HCT116 (cell line): ENCODE measurements around the gene TMC1. TPM values are rescaled to one million over a fixed set of nuclear protein-coding genes. Genes with fewer than 3 reads are reported as not detected.

Source experiments
- ATAC-seq: fragments of 200-7000 bp; cut with Tn5 transposase; 2 replicates; pipeline ENCODE4 v1.9.1; 2020; ENCODE audit warnings: mild to moderate bottlenecking, moderate library complexity
- BruUV-seq: library from RNA; stranded (reverse); fragments of 400-500 nt; replicated peaks from 2 replicates; lab custom pipeline; 2021; lab: Mats Ljungman, UMichigan
- CTCF ChIA-PET: fragments of 300-600 bp; sonication (Branson Sonifier 250); formaldehyde crosslinking; loops from one replicate; lab custom pipeline; 2021; ENCODE audit warnings: antibody characterized with exemption; lab: Charles Lee
- POLR2A ChIA-PET: fragments of 300-600, 350-600 bp; sonication (Branson Sonifier 250); formaldehyde crosslinking; loops from one replicate; lab custom pipeline; 2021; ENCODE audit warnings: antibody characterized with exemption; lab: Charles Lee
- RAD21 ChIA-PET, 2 experiments: fragments of 300-600 bp; sonication (Branson Sonifier 250); formaldehyde crosslinking; loops; one replicate each; lab custom pipeline; 2023; ENCODE audit warnings: low total read pairs in 2 of 2; ENCODE audit not compliant: uncharacterized antibody in 2 of 2, unreplicated experiment in 2 of 2, low non-redundant PET in 1 of 2; lab: Charles Lee
- DNase-seq: peaks from one replicate; pipeline ENCODE4 v3.0.0-alpha.2; 2010; ENCODE audit warnings: low read depth, low spot score
- H2AFZ ChIP-seq: fragments of 200-600 bp; shearing (Covaris generic), sonication (generic); 2 replicates; pipeline ENCODE4 v1.6.1; 2017; ENCODE audit warnings: low read depth, mixed run types, mixed read lengths, antibody characterized with exemption, low read length; ENCODE audit not compliant: poor library complexity, severe bottlenecking
- H3K27ac ChIP-seq: 2 replicates; pipeline ENCODE4 v1.5.1; 2012; ENCODE audit warnings: low read depth, low read length
- H3K27me3 ChIP-seq: fragments of 200-600 bp; sonication (generic); 2 replicates; pipeline ENCODE4 v1.6.1; 2016; ENCODE audit warnings: mixed run types, low read length, mixed read lengths; ENCODE audit not compliant: insufficient read depth
- H3K36me3 ChIP-seq, 2 experiments: fragments of 200-500 bp in 1 of 2; fragments of 200-600 bp in 1 of 2; sonication (Bioruptor generic) in 1 of 2; sonication (generic) in 1 of 2; 2 replicates each; pipeline versions ENCODE4 v1.5.1 to v1.6.1; 2014 to 2016; ENCODE audit warnings: low read length in 2 of 2, inconsistent platforms in 1 of 2, mixed read lengths in 1 of 2, mixed run types in 1 of 2; ENCODE audit not compliant: insufficient read depth in 2 of 2, control insufficient read depth in 1 of 2
- H3K4me1 ChIP-seq, 2 experiments: fragments of 200-600 bp in 1 of 2; sonication (generic) in 1 of 2; 2 replicates each; pipeline versions ENCODE4 v1.5.1 to v1.6.1; 2012 to 2017; ENCODE audit warnings: low read length in 2 of 2, inconsistent platforms in 1 of 2, mild to moderate bottlenecking in 1 of 2, mixed read lengths in 1 of 2, mixed run types in 1 of 2, moderate library complexity in 1 of 2; ENCODE audit not compliant: insufficient read depth in 2 of 2, control insufficient read depth in 1 of 2
- H3K4me2 ChIP-seq: fragments of 200-600 bp; sonication (generic); 2 replicates; pipeline ENCODE4 v1.6.1; 2017; ENCODE audit warnings: mixed run types, low read length, mixed read lengths
- H3K4me3 ChIP-seq, 2 experiments: fragments of 200-600 bp in 1 of 2; sonication (generic) in 1 of 2; replicated peaks in 1 of 2; 2 replicates each; pipeline ENCODE4 v1.5.1; 2011 to 2016; ENCODE audit warnings: low read length in 2 of 2, control low read depth in 1 of 2, low read depth in 1 of 2, mild to moderate bottlenecking in 1 of 2, mixed read lengths in 1 of 2, mixed run types in 1 of 2
- H3K79me2 ChIP-seq: fragments of 200-600 bp; sonication (generic); 2 replicates; pipeline ENCODE4 v1.6.1; 2017; ENCODE audit warnings: mild to moderate bottlenecking, mixed run types, low read length, moderate library complexity, mixed read lengths; ENCODE audit not compliant: insufficient read depth
- H3K9ac ChIP-seq: fragments of 200-600 bp; sonication (generic); 2 replicates; pipeline ENCODE4 v1.6.1; 2016; ENCODE audit warnings: low read length, mixed read lengths
- H3K9me2 ChIP-seq: fragments of 200-600 bp; sonication (generic), shearing (Covaris generic); 2 replicates; pipeline ENCODE4 v1.6.1; 2017; ENCODE audit warnings: mixed run types, mild to moderate bottlenecking, moderate library complexity; ENCODE audit not compliant: insufficient read depth
- H3K9me3 ChIP-seq, 2 experiments: fragments of 200-500 bp in 1 of 2; fragments of 200-600 bp in 1 of 2; sonication (Bioruptor generic) in 1 of 2; sonication (generic) in 1 of 2; 2 replicates each; pipeline ENCODE4 v1.6.1; 2014 to 2017; ENCODE audit warnings: low read length in 2 of 2, mixed read lengths in 2 of 2, inconsistent platforms in 1 of 2, low read depth in 1 of 2, mild to moderate bottlenecking in 1 of 2, mixed run types in 1 of 2, moderate library complexity in 1 of 2; ENCODE audit not compliant: control insufficient read depth in 1 of 2, insufficient read depth in 1 of 2
- H4K20me1 ChIP-seq: fragments of 200-600 bp; sonication (generic), shearing (Covaris generic); 2 replicates; pipeline ENCODE4 v1.6.1; 2017; ENCODE audit warnings: mixed run types, mild to moderate bottlenecking, moderate library complexity; ENCODE audit not compliant: insufficient read depth
- CBX3 ChIP-seq: IDR thresholded peaks from 2 replicates; pipeline ENCODE4 v1.6.1; 2012; ENCODE audit warnings: low read depth
- CEBPB ChIP-seq: IDR thresholded peaks from 2 replicates; pipeline ENCODE4 v1.6.1; 2012; ENCODE audit warnings: low read depth
- EGR1 ChIP-seq: IDR thresholded peaks from 2 replicates; pipeline ENCODE4 v1.6.1; 2012; ENCODE audit warnings: low read depth
- EZH2phosphoT487 ChIP-seq: fragments of 200-600 bp; IDR thresholded peaks from 2 replicates; pipeline ENCODE4 v1.6.1; 2018; ENCODE audit warnings: antibody characterized with exemption, borderline replicate concordance
- FOSL1 ChIP-seq: IDR thresholded peaks from 2 replicates; pipeline ENCODE4 v1.6.1; 2012; ENCODE audit warnings: low read depth
- JUND ChIP-seq: IDR thresholded peaks from 2 replicates; pipeline ENCODE4 v1.6.1; 2012
- POLR2A ChIP-seq: IDR thresholded peaks from 2 replicates; pipeline ENCODE4 v1.7.0; 2011; ENCODE audit warnings: borderline replicate concordance; ENCODE audit not compliant: insufficient read depth, insufficient read length; ENCODE audit errors: extremely low read depth
- POLR2AphosphoS5 ChIP-seq: IDR thresholded peaks from 2 replicates; pipeline ENCODE4 v1.6.1; 2011; ENCODE audit warnings: mild to moderate bottlenecking, low read depth, low read length, moderate library complexity
- RAD21 ChIP-seq: IDR thresholded peaks from 2 replicates; pipeline ENCODE4 v1.6.1; 2012; ENCODE audit warnings: low read depth, mild to moderate bottlenecking
- SIN3A ChIP-seq: IDR thresholded peaks from 2 replicates; pipeline ENCODE4 v1.6.1; 2012; ENCODE audit warnings: low read depth
- SP1 ChIP-seq: IDR thresholded peaks from 2 replicates; pipeline ENCODE4 v1.6.1; 2012; ENCODE audit warnings: low read depth
- SRF ChIP-seq: IDR thresholded peaks from 2 replicates; pipeline ENCODE4 v1.6.1; 2012; ENCODE audit warnings: low read depth
- TCF7L2 ChIP-seq: IDR thresholded peaks from 2 replicates; pipeline ENCODE4 v1.7.0; 2011; ENCODE audit warnings: borderline replicate concordance, inconsistent platforms; ENCODE audit not compliant: insufficient read depth, insufficient read length; ENCODE audit errors: extremely low read depth
- ZBTB33 ChIP-seq: IDR thresholded peaks from 2 replicates; pipeline ENCODE4 v1.6.1; 2011; ENCODE audit warnings: mild to moderate bottlenecking, low read length, moderate library complexity; ENCODE audit not compliant: insufficient replicate concordance; ENCODE audit errors: extremely low read depth
- ZFX ChIP-seq: fragments of 450-650 bp; IDR thresholded peaks from 2 replicates; pipeline ENCODE4 v1.6.1; 2017
- ZNF274 ChIP-seq: fragments of 200-500 bp; sonication (Bioruptor generic); IDR thresholded peaks from 2 replicates; pipeline ENCODE4 v1.6.1; 2014; ENCODE audit warnings: mild to moderate bottlenecking, low read depth, low read length, inconsistent platforms
- intact Hi-C: fragments of 100-400 bp; cut with micrococcal nuclease; formaldehyde crosslinking; loops from 2 replicates; pipeline ENCODE4 v1.10.0; 2022
- total RNA-seq: library from RNA; stranded (reverse); gene quantifications from one replicate; pipeline ENCODE4 v1.2.1, GENCODE V29; 2021; ENCODE audit not compliant: unreplicated experiment
- TF ChIP-seq, protein P1 (sequence below): IDR thresholded peaks from 2 replicates; pipeline ENCODE4 v1.6.1; 2012
- TF ChIP-seq, protein P2 (sequence below): IDR thresholded peaks from 2 replicates; pipeline ENCODE4 v1.6.1; 2012; ENCODE audit warnings: low read depth
- TF ChIP-seq, protein P3 (sequence below), 3 experiments: fragments of 200-600 bp in 1 of 3; sonication (generic) in 1 of 3; IDR thresholded peaks in 2 of 3; conservative IDR thresholded peaks in 1 of 3; 2 replicates each; pipeline ENCODE4 v1.5.1; 2012 to 2017; ENCODE audit warnings: low read depth in 2 of 3, low read length in 2 of 3, antibody characterized with exemption in 1 of 3, borderline replicate concordance in 1 of 3, control low read depth in 1 of 3, mild to moderate bottlenecking in 1 of 3, mixed read lengths in 1 of 3, mixed run types in 1 of 3, moderate library complexity in 1 of 3; ENCODE audit not compliant: insufficient read depth in 1 of 3

TMC1 gene
- total RNA-seq, 1 experiment from 2014 or later = 0.57 TPM

DNA sequence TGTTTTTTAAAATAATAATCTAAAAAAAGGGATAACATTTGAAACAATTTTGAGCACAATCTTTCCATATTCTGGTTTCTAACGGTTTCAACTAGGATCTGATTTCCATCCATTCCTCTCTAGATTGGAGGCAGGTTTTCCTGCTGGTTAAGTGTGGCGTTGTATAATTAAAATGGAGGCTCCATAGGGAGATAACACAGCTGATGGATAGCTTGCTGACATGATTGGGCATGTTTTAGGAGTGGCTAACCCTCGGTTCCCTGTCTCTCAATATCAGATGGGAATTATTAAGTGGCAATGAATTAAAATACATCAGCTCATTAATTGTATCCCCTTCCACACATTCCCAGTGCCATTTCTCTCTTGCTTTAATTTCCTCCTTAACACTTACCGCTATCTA lies 222.4 kb downstream of the TMC1 start:
- Histone ChIP-seq H3K36me3 (no peaks in the 10 kb centered on the region), H3K9me3 (no peaks in the 10 kb centered on the region), H3K9me2 (no peaks in the 10 kb centered on the region), H3K4me1 (no peaks in the 10 kb centered on the region), H3K27me3 (no peaks in the 10 kb centered on the region), H3K27ac (no peak overlapping the region), H2AFZ (no peak overlapping the region), H3K4me2 (no peak overlapping the region), H3K4me3 (no peak overlapping the region), H3K79me2 (no peaks in the 10 kb centered on the region), H3K9ac (no peak overlapping the region), H4K20me1 (no peaks in the 10 kb centered on the region)
- ATAC-seq (no peak), DNase-seq (no peak)
- POLR2A ChIA-PET = no interaction called here
- intact Hi-C loops = no loop called here
- no TSS peak for BruUV-seq
- CTCF ChIA-PET = no interaction called here
- TF ChIP-seq, protein P1, sequence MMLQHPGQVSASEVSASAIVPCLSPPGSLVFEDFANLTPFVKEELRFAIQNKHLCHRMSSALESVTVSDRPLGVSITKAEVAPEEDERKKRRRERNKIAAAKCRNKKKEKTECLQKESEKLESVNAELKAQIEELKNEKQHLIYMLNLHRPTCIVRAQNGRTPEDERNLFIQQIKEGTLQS = no peak
- no peak for TF ChIP-seq EZH2phosphoT487
- no peak for TF ChIP-seq SRF
- TF ChIP-seq SP1 = no peak
- TF ChIP-seq JUND = no peak
- TF ChIP-seq ZFX = no peak
- TF ChIP-seq RAD21 = no peak
- no peak for TF ChIP-seq POLR2A
- no peak for TF ChIP-seq TCF7L2
- TF ChIP-seq SIN3A = no peak
- TF ChIP-seq ZBTB33 = no peak
- TF ChIP-seq ZNF274 = no peak
- no peak for TF ChIP-seq EGR1
- TF ChIP-seq, protein P2, sequence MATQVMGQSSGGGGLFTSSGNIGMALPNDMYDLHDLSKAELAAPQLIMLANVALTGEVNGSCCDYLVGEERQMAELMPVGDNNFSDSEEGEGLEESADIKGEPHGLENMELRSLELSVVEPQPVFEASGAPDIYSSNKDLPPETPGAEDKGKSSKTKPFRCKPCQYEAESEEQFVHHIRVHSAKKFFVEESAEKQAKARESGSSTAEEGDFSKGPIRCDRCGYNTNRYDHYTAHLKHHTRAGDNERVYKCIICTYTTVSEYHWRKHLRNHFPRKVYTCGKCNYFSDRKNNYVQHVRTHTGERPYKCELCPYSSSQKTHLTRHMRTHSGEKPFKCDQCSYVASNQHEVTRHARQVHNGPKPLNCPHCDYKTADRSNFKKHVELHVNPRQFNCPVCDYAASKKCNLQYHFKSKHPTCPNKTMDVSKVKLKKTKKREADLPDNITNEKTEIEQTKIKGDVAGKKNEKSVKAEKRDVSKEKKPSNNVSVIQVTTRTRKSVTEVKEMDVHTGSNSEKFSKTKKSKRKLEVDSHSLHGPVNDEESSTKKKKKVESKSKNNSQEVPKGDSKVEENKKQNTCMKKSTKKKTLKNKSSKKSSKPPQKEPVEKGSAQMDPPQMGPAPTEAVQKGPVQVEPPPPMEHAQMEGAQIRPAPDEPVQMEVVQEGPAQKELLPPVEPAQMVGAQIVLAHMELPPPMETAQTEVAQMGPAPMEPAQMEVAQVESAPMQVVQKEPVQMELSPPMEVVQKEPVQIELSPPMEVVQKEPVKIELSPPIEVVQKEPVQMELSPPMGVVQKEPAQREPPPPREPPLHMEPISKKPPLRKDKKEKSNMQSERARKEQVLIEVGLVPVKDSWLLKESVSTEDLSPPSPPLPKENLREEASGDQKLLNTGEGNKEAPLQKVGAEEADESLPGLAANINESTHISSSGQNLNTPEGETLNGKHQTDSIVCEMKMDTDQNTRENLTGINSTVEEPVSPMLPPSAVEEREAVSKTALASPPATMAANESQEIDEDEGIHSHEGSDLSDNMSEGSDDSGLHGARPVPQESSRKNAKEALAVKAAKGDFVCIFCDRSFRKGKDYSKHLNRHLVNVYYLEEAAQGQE = no peak
- TF ChIP-seq, protein P3, sequence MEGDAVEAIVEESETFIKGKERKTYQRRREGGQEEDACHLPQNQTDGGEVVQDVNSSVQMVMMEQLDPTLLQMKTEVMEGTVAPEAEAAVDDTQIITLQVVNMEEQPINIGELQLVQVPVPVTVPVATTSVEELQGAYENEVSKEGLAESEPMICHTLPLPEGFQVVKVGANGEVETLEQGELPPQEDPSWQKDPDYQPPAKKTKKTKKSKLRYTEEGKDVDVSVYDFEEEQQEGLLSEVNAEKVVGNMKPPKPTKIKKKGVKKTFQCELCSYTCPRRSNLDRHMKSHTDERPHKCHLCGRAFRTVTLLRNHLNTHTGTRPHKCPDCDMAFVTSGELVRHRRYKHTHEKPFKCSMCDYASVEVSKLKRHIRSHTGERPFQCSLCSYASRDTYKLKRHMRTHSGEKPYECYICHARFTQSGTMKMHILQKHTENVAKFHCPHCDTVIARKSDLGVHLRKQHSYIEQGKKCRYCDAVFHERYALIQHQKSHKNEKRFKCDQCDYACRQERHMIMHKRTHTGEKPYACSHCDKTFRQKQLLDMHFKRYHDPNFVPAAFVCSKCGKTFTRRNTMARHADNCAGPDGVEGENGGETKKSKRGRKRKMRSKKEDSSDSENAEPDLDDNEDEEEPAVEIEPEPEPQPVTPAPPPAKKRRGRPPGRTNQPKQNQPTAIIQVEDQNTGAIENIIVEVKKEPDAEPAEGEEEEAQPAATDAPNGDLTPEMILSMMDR (IDR thresholded peaks at IDR 0.05 in 2 of 3, conservative IDR thresholded peaks at IDR 0.05 in 1 of 3; ENCODE audit: borderline replicate concordance in 1 of 3, insufficient read depth in 1 of 3, low read depth in 2 of 3, low read length in 2 of 3) = no peak
- no peak for TF ChIP-seq FOSL1
- TF ChIP-seq CBX3 = no peak
- TF ChIP-seq CEBPB = no peak
- TF ChIP-seq POLR2AphosphoS5 = no peak
- RAD21 ChIA-PET = no interaction called here
